ENCODE results near the gene PKIB. TPM values are rescaled to one million over a fixed set of nuclear protein-coding genes. Genes with fewer than 3 reads are reported as not detected.

PKIB gene
- total RNA-seq, 4 donors from 2014 or later: 1.2 to 2.2 TPM; not detected in 2

GRCh38 chr6:122681705-122682104 is 71.5 kb downstream of the PKIB start:
- WGBS: 84% methylated on average over 3 of the region's 3 CpGs
- no peaks in the 10 kb centered on the region for H3K36me3 ChIP-seq
- H3K4me3 ChIP-seq: no peak overlapping the region
- no peak for TF ChIP-seq POLR2AphosphoS5 (IDR thresholded peaks at IDR 0.05)
- TF ChIP-seq EP300 (IDR thresholded peaks at IDR 0.05): no peak
- no peak for TF ChIP-seq POLR2A (IDR thresholded peaks at IDR 0.05; ENCODE audit: low read depth)
- TF ChIP-seq CTCF (IDR thresholded peaks at IDR 0.05): no peak
- no peak for DNase-seq (ENCODE audit: extremely low spot score)
- H3K9me3 ChIP-seq: no peaks in the 10 kb centered on the region
- H3K4me1 ChIP-seq: no peaks in the 10 kb centered on the region
- intact Hi-C loops (cut with DNase I): no loop called here
- no peak overlapping the region for H3K27ac ChIP-seq (replicated peaks in 1 of 4)
- no peaks in the 10 kb centered on the region for H3K27me3 ChIP-seq

- Histone ChIP-seq H3K4me1 (no peaks in the 10 kb centered on the region), H3K36me3 (no peaks in the 10 kb centered on the region), H3K4me3 (no peak overlapping the region), H3K27ac (replicated peaks in 1 of 4) (no peak overlapping the region), H3K27me3 (no peaks in the 10 kb centered on the region), H3K9me3 (no peaks in the 10 kb centered on the region)
- DNase-seq (ENCODE audit: extremely low spot score): no peak
- 52% methylated on average over 1 of the region's 1 CpG for WGBS
- no peak for TF ChIP-seq EP300 (IDR thresholded peaks at IDR 0.05)
- TF ChIP-seq POLR2A (IDR thresholded peaks at IDR 0.05; ENCODE audit: low read depth): no peak
- TF ChIP-seq POLR2AphosphoS5 (IDR thresholded peaks at IDR 0.05): no peak
- TF ChIP-seq CTCF (IDR thresholded peaks at IDR 0.05): no peak
- intact Hi-C loops (cut with DNase I): no loop called here
Measured at GRCh38 chr6:122683989-122684651, 73.9 kb downstream of the PKIB start.

GRCh38 chr6:122692175-122692598 is 82.0 kb downstream of the PKIB start:
- Histone ChIP-seq H3K27ac (replicated peaks in 1 of 4) (no peak overlapping the region), H3K27me3 (no peaks in the 10 kb centered on the region), H3K4me3 (no peak overlapping the region), H3K9me3 (no peaks in the 10 kb centered on the region), H3K36me3 (no peaks in the 10 kb centered on the region), H3K4me1 (no peaks in the 10 kb centered on the region)
- DNase-seq (ENCODE audit: extremely low spot score): no peak
- intact Hi-C loops (cut with DNase I): no loop called here
- TF ChIP-seq CTCF (IDR thresholded peaks at IDR 0.05) (no peak), EP300 (IDR thresholded peaks at IDR 0.05) (no peak), POLR2AphosphoS5 (IDR thresholded peaks at IDR 0.05) (no peak), POLR2A (IDR thresholded peaks at IDR 0.05; ENCODE audit: low read depth) (no peak)
- WGBS: 100% methylated on average over 2 of the region's 3 CpGs

- intact Hi-C loops (cut with DNase I): no loop called here
- 86% methylated on average over 4 of the region's 4 CpGs for WGBS
- Histone ChIP-seq H3K36me3 (no peaks in the 10 kb centered on the region), H3K27ac (replicated peaks in 1 of 4) (no peak overlapping the region), H3K4me1 (no peaks in the 10 kb centered on the region), H3K4me3 (no peak overlapping the region), H3K9me3 (no peaks in the 10 kb centered on the region), H3K27me3 (no peaks in the 10 kb centered on the region)
- DNase-seq (ENCODE audit: extremely low spot score): no peak
- TF ChIP-seq POLR2A (IDR thresholded peaks at IDR 0.05; ENCODE audit: low read depth) (no peak), POLR2AphosphoS5 (IDR thresholded peaks at IDR 0.05) (no peak), CTCF (IDR thresholded peaks at IDR 0.05) (no peak), EP300 (IDR thresholded peaks at IDR 0.05) (no peak)
Measured at GRCh38 chr6:122692807-122693580, 82.8 kb downstream of the PKIB start.

Data from esophagus muscularis mucosa (tissue), 4 donors.